ENCODE results near the gene TULP4. TPM values are rescaled to one million over a fixed set of nuclear protein-coding genes. Genes with fewer than 3 reads are reported as not detected.
"Not testable (repeated sequence)": the region's sequence is repeated elsewhere in the genome, so short reads cannot be mapped to it uniquely, and the experiment has no call there.

TULP4 gene
- total and polyA plus RNA-seq, 2 of the 8 experiments (the other 6 are each of a cell fraction or from before 2014, with no cell fraction given) = 7.7 to 51.6 TPM

DNA sequence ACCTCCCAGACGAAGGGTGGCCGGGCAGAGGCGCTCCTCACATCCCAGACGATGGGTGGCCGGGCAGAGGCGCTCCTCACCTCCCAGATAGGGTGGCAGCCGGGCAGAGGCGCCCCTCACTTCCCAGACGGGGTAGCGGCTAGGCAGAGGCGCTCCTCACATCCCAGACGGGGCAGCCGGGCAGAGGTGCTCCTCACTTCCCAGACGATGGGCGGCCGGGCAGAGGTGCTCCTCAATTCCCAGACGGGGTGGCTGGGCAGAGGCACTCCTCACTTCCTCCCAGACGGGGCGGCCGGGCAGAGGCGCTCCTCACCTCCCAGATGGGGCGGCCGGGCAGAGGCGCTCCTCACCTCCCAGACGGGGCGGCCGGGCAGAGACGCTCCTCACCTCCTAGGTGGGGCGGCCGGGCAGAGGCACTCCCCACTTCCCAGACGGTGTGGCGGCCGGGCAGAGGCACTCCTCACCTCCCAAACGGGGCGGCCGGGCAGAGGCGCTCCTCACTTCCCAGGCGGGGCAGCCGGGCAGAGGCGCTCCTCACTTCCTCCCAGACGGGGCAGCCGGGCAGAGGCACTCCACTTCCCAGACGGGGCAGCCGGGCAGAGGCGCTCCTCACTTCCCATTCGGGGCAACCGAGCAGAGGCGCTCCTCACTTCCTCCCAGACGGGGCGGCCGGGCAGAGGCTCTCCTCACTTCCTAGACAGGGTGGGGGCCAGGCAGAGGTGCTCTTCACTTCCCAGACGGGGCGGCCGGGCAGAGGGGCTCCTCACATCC, 37.4 kb downstream of the TULP4 start:
- H3K56ac ChIP-seq (replicated peaks; ENCODE audit: insufficient read length, low read depth, low read length); H2AK5ac ChIP-seq (ENCODE audit: low read depth, low read length); FAIRE-seq; H3K27ac ChIP-seq (ENCODE audit: low read depth, low read length); H4K20me1 ChIP-seq (replicated peaks in 1 of 2; ENCODE audit: control insufficient read depth in 1 of 2, insufficient read depth in 2 of 2, low read length in 2 of 2); H2BK20ac ChIP-seq (ENCODE audit: low read length); H3K4me1 ChIP-seq (replicated peaks in 1 of 4; ENCODE audit: control insufficient read depth in 3 of 4, insufficient read depth in 4 of 4, low read length in 3 of 4); H2BK120ac ChIP-seq (replicated peaks; ENCODE audit: low read depth, low read length); H3K18ac ChIP-seq (ENCODE audit: extremely low read depth, low read length); H2BK5ac ChIP-seq (ENCODE audit: low read depth, low read length); CTCF ChIA-PET (ENCODE audit: partially characterized antibody); H3K27me3 ChIP-seq (replicated peaks in 1 of 4; ENCODE audit: control insufficient read depth in 3 of 4, extremely low read depth in 1 of 4, insufficient read depth in 3 of 4, low read length in 3 of 4); H3K4ac ChIP-seq (replicated peaks; ENCODE audit: insufficient read length, low read depth, low read length); H3K14ac ChIP-seq (ENCODE audit: insufficient read length); H2BK15ac ChIP-seq (ENCODE audit: low read length); H4K8ac ChIP-seq (ENCODE audit: extremely low read depth, insufficient read depth, low read length); H3K4me3 ChIP-seq (ENCODE audit: extremely low read depth in 1 of 4, insufficient read depth in 2 of 4, low read depth in 3 of 4, low read length in 4 of 4); H3K9ac ChIP-seq (replicated peaks in 1 of 4; ENCODE audit: extremely low read depth in 1 of 4, low read depth in 3 of 4, low read length in 3 of 4); H3K4me2 ChIP-seq (ENCODE audit: insufficient read depth in 1 of 2, low read depth in 2 of 2, low read length in 2 of 2); H4K91ac ChIP-seq (replicated peaks; ENCODE audit: insufficient read length, low read length); H3K23me2 ChIP-seq (ENCODE audit: low read depth, low read length); H2BK12ac ChIP-seq (ENCODE audit: low read depth, low read length); DNase-seq (ENCODE audit: low read depth in 1 of 2, low spot score in 2 of 2); H3K79me2 ChIP-seq (ENCODE audit: control insufficient read depth in 1 of 2, insufficient read depth in 2 of 2, low read length in 2 of 2); H3K23ac ChIP-seq (ENCODE audit: insufficient read length); H3K79me1 ChIP-seq (ENCODE audit: low read depth, low read length); H2AFZ ChIP-seq (ENCODE audit: low read length); H4K5ac ChIP-seq (ENCODE audit: insufficient read length, low read depth, low read length): not testable (repeated sequence)
- WGBS, 2 experiments (ENCODE audit: extremely low coverage in 1 of 2, insufficient coverage in 1 of 2, insufficient read length in 1 of 2, insufficient replicate concordance in 2 of 2, low coverage in 1 of 2, low lambda C conversion rate in 2 of 2, missing lambda C conversion rate in 1 of 2) = 95% methylated on average over 29 of the region's 54 CpGs; no CpG with 5 or more reads in 1 of the 2 experiments
- H3K9me3 ChIP-seq (ENCODE audit: insufficient read depth in 2 of 2, low read depth in 1 of 2, low read length in 1 of 2) = peaks cover 29 to 41% of the 10 kb centered on the region in 2 experiments
- POLR2A ChIA-PET (ENCODE audit: partially characterized antibody) = interaction anchor here (1.0 kb wide), 1 partner anchor 46 kb away, joined by 3 read pairs; no protein-coding TSS in a partner anchor
- H3K36me3 ChIP-seq (ENCODE audit: control insufficient read depth in 2 of 4, insufficient read depth in 4 of 4, low read length in 3 of 4) = peaks cover 0 to 21% (median 2%) of the 10 kb centered on the region in 4 experiments; a peak in 5 of 8 replicates
